Pancreas (tissue), 10 donors: Measurements from ENCODE around the gene PKNOX2. TPM values are rescaled to one million over a fixed set of nuclear protein-coding genes. Genes with fewer than 3 reads are reported as not detected.

Source experiments
- ATAC-seq, 4 donors: fragments of 200-7000 bp; cut with Tn5 transposase; one replicate each; pipeline versions ENCODE4 v1.8.0 to v1.9.1; 2020; ENCODE audit warnings: mild to moderate bottlenecking in 4 of 4, moderate library complexity in 4 of 4
- DNase-seq, 6 donors: peaks; one replicate each; pipeline ENCODE4 v3.0.0-alpha.2; 2020
- FAIRE-seq: peaks from 2 replicates; lab custom pipeline; 2012; peaks lifted over from hg19 to GRCh38; lab: Jason Lieb, UNC
- H3K27ac ChIP-seq, 4 donors: fragments of 200-600 bp; sonication (generic); 1 replicate in 3 of 4; 2 replicates in 1 of 4; pipeline versions ENCODE4 v1.5.0 to v1.8.0; 2020
- H3K27me3 ChIP-seq, 4 donors: fragments of 200-600 bp; one replicate each; pipeline ENCODE4 v1.8.0; 2021
- H3K36me3 ChIP-seq, 3 donors: fragments of 200-600 bp; sonication (generic) in 1 of 3; one replicate each; pipeline versions ENCODE4 v1.5.0 to v1.8.0; 2020 to 2021
- H3K4me1 ChIP-seq, 3 donors: fragments of 200-600 bp; one replicate each; pipeline ENCODE4 v1.8.0; 2021
- H3K4me3 ChIP-seq, 4 donors: fragments of 200-600 bp; sonication (generic) in 2 of 4; one replicate each; pipeline versions ENCODE4 v1.5.0 to v1.8.0; 2020 to 2021
- H3K9me3 ChIP-seq, 4 donors: fragments of 200-600 bp; one replicate each; pipeline ENCODE4 v1.8.0; 2021
- CTCF ChIP-seq, 4 donors: fragments of 200-600 bp; sonication (generic) in 3 of 4; IDR thresholded peaks; one replicate each; pipeline versions ENCODE4 v1.5.0 to v1.8.0; 2021; ENCODE audit warnings: antibody characterized with exemption in 4 of 4
- WGBS, 2 donors: extraction: QIAGEN DNeasy Blood & Tissue Kit; methylation state at CpG; one replicate each; pipeline ENCODE4 v1.1.7; 2013; 5-methylcytosine and 5-hydroxymethylcytosine counted together
- intact Hi-C, 3 donors: fragments of 100-400 bp; cut with DNase I; formaldehyde crosslinking; loops; one replicate each; pipeline versions ENCODE4 v1.11.1 to v1.14.2; 2022
- polyA plus RNA-seq, 2 donors: library from polyadenylated mRNA; stranded (reverse); fragments of 200-250 nt; gene quantifications; one replicate each; pipeline ENCODE4 v1.2.3, GENCODE V29; 2013
- total RNA-seq, 6 donors: library from RNA; stranded (reverse); fragmentation: NEBNext Ultra II Directional in 4 of 6; extraction: Animal tissue kit (Norgen Biotek cat#: 25700) in 4 of 6; gene quantifications; one replicate each; pipeline versions ENCODE4 v1.2.1 to v1.2.4, GENCODE V29; 2021 to 2023
- donor health status: healthy with polysubstance abuse.
- donor health status: DM: no; HTN: no; CAD: no; lungs with moderate emphysema.
- donor health status: DM: no; HTN: no; CAD: no.
- donor health status: control.
- donor health status: control.
- donor health status: Bipolar disorder and iron deficiency.
- donor health status: DM: yes; HTN: yes; CAD: no.
- donor health status: DM: no; HTN: no; CAD: no.
- donor health status: DM: no; HTN: no; CAD: no.
- donor health status: DM: yes; HTN: yes; CAD: no.

PKNOX2 gene
- total and polyA plus RNA-seq, 8 donors: 3.4 to 8.1 (median 5.8) TPM

DNA sequence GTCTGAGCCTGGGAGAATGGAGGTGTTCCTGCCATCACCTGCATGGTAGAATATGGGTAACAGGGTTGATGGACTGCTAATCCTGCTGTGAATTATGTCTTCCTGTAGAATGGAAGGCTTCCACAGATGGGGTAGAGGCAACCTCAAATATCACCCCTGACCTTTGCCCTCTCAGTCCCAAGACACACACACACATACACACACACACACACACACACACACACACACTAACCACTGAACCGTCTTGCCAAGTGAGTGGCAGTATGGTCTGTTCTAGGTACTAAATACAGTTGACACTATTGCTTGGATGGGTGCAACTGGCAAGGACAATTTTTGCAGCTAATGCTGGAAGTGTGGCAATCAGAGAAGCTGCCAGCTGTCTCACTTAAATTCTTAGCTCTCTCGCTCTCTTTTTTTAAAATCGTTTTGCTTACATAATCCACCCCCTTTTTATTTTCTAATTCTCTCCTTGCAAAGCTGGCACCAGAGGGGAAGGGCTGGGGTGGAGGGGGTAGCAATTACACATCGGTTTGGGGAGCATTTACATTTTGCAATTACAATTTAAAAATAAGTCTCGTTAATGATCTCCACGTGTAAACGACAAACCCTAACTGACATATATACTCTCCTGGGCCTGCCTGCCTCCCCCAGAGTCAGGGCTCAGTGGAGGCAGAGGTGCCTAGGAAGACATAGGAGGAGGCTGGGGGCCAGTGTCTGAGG, 169.0 kb downstream of the PKNOX2 start:
- no peaks in the 10 kb centered on the region for H3K27me3 ChIP-seq
- no peak for DNase-seq
- ATAC-seq: no peak
- no peaks in the 10 kb centered on the region for H3K4me1 ChIP-seq
- FAIRE-seq: no peak
- intact Hi-C loops: no loop called here
- H3K27ac ChIP-seq: no peak overlapping the region
- no peak for TF ChIP-seq CTCF (IDR thresholded peaks at IDR 0.05)
- no peaks in the 10 kb centered on the region for H3K9me3 ChIP-seq
- no peak overlapping the region for H3K4me3 ChIP-seq
- H3K36me3 ChIP-seq: no peaks in the 10 kb centered on the region
- 73 to 78% methylated on average over 7 of the region's 7 CpGs for WGBS, 2 donors

GRCh38 chr11:125335106-125335505, 170.6 kb downstream of the PKNOX2 start:
- DNase-seq (no peak), ATAC-seq (no peak), FAIRE-seq (no peak)
- no peak for TF ChIP-seq CTCF (IDR thresholded peaks at IDR 0.05)
- no peaks in the 10 kb centered on the region for H3K4me1 ChIP-seq
- no peaks in the 10 kb centered on the region for H3K36me3 ChIP-seq
- H3K4me3 ChIP-seq: no peak overlapping the region
- no peak overlapping the region for H3K27ac ChIP-seq
- intact Hi-C loops: no loop called here
- WGBS, 2 donors: 78 to 80% methylated on average over 5 of the region's 5 CpGs
- no peaks in the 10 kb centered on the region for H3K9me3 ChIP-seq
- no peaks in the 10 kb centered on the region for H3K27me3 ChIP-seq

DNA sequence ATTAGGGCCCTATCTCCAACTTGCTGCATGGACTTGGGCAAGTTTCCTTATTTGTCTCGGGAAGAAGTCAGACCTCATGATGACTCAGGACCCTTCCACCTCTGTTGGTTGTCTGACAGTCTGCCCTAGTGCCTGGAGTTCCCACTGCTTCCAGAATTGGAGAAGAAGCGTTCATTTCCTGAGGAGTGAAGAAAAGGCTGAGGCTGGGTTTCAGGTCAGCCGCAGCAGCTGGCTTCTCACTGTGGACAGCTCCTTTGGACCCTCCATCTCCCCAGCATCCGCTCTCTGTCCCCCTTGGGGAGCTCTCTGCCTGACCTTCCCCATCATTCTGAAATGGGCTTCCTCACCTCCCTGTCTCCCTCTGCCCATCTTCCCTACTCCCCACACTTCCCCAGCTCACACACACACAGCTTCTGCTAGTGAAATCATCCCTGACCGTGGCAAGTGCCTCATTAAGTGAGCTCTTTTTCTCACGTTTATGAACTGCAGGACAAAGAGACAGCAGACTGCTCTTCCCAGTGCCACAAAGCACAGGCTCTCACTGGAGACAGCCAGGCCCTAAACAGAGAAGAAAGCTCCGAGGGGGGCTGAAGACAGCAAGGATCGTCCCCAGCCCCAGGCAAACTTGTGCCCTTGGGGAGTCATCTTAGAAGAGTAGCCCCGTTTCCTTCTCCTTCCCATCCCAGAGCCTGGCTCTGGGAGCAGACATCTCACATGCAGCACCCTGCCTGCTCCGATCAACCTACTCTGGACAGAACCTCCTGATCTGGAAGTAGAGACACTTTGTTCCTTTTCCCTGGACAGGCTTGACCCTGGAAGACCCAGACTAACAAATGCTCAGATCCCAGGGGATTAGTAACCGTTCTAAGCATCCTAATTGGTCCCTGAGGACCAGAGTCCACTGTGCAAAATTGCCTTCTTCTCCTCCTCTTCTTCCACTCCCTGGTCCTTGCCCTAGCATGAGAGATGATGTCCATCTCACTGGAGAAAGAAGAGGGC, 173.6 kb downstream of the PKNOX2 start:
- Histone ChIP-seq H3K4me3 (no peak overlapping the region), H3K4me1 (no peaks in the 10 kb centered on the region), H3K36me3 (no peaks in the 10 kb centered on the region), H3K27ac (no peak overlapping the region), H3K9me3 (no peaks in the 10 kb centered on the region), H3K27me3 (no peaks in the 10 kb centered on the region)
- intact Hi-C loops: no loop called here
- no peak for DNase-seq
- ATAC-seq: no peak
- no peak for TF ChIP-seq CTCF (IDR thresholded peaks at IDR 0.05)
- no peak for FAIRE-seq
- WGBS, 2 donors: 73 to 82% methylated on average over 11 of the region's 11 CpGs

GRCh38 chr11:125338886-125339811, 174.6 kb downstream of the PKNOX2 start:
- H3K4me3 ChIP-seq: no peak overlapping the region
- 87 to 89% methylated on average over 17 of the region's 17 CpGs for WGBS, 2 donors
- no peaks in the 10 kb centered on the region for H3K27me3 ChIP-seq
- no peak for DNase-seq
- H3K36me3 ChIP-seq: no peaks in the 10 kb centered on the region
- no peak overlapping the region for H3K27ac ChIP-seq
- no peak for FAIRE-seq
- intact Hi-C loops: no loop called here
- peak in 3 of 4 donors; percentile 29 to 53 (median 51) for ATAC-seq
- H3K9me3 ChIP-seq: no peaks in the 10 kb centered on the region
- no peaks in the 10 kb centered on the region for H3K4me1 ChIP-seq
- TF ChIP-seq CTCF (IDR thresholded peaks at IDR 0.05): no peak
